GM04503 (cell line): ENCODE measurements around the gene PITPNM3.
"Not testable (repeated sequence)": the region's sequence is repeated elsewhere in the genome, so short reads cannot be mapped to it uniquely, and the experiment has no call there.

Experiments
- DNase-seq: peaks from one replicate; pipeline ENCODE4 v3.0.0-alpha.2; 2012; ENCODE audit warnings: low read depth

Gene PITPNM3

DNA sequence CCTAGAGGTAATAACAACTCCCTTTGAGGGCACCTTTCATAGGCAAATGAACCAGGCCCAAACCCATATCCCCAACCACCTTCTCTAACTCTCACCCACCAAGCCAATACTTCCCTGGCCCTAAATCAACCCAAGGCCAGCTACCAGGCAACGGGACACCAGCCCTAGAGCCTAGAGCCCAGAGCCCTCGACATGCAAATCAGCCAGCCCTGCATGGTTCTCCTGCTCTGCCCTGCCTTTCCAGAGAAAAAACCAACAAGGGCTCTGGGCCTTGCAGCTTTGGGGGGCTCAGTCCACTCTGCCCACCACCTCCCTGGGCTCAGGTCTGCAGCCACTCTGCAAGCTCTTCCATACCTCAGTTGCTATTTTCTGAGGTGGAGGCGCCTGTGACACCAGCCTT lies 55.0 kb downstream of the PITPNM3 start:
- no peak for DNase-seq

DNA sequence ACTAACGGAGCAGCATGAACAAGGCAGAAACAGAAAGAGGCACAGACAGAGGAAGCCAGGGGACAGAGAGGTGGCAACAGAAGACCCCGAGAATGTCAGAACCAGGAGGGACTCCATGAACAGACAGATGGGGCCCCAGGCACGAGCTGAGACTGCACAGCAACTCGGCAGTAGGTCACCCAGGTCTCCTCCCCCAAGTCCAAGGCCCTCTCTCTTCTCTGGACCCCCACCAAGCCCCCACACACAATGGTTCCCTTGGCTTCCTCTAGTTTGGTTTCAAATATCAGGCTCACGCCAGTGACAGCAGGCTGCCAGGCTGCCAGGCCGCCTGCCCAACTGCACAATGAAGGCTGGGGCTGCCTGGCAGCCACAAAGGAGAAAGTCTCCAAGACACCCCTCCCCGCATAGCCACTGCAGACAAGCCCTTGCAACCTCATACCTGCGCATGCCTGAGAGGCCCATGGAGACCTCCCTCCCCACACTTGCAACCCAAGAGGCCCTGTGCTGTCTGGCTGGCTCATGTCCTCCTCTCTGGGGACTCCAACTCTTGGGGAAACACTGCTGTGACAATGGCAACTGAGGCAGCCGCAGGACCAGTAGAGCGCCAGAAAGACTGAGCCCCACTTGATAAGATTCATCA lies 57.3 kb downstream of the PITPNM3 start:
- DNase-seq, result no peak

DNA sequence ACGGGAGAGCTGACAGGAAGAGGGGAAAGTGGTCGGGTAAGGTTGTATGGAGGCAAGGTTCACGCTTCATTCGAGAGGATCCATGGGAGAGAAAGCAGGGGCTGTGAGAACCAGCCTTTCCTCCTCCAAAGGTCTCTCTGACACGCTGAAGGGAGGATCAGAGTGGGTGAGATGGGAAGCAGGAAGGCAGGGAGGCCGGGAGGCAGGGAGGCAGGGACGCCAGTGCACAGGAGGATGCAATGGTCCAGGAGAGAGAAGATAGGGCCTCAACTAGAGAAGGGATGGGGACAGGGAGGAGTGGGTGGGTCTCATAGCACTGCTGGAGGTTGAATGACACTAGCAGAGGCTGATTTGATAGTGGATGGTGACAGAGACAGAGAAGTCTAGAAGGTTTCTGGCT lies 58.0 kb downstream of the PITPNM3 start:
- no peak for DNase-seq

DNA sequence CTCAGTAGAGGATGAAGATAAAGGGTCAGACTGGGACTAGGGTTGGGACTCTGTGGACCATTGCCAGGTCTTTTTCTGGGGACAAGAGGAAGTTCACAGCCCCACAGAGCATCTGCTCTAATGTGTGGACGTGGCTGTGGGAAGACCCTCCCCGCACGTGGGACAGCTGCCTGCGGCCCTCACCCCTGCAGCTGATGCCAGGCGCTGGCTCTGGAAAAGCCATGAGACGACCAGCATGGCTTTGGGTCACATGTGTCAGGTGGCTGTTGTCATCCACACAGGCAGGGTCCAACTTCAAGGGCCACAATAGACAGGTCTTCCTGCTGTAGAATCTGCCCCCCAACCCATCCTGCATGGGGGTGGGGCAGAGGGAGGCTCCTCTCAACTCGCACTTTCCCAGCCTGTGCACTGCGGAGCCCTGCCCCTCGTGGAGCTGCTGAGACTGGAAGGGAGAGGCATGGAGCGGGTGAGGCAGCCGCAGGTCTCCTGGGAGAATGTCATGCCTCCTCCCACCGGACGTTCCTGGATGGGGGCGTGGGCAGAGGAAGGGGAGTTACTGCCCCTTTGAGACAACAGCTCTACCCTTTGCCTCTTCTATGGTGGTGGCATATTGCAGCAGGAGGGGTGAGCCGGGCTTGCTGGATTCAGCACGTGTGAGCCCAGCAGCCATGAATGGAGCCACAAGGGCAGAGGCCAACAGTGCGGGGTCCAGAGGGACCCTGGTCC lies 58.7 kb downstream of the PITPNM3 start:
- no peak for DNase-seq

DNA sequence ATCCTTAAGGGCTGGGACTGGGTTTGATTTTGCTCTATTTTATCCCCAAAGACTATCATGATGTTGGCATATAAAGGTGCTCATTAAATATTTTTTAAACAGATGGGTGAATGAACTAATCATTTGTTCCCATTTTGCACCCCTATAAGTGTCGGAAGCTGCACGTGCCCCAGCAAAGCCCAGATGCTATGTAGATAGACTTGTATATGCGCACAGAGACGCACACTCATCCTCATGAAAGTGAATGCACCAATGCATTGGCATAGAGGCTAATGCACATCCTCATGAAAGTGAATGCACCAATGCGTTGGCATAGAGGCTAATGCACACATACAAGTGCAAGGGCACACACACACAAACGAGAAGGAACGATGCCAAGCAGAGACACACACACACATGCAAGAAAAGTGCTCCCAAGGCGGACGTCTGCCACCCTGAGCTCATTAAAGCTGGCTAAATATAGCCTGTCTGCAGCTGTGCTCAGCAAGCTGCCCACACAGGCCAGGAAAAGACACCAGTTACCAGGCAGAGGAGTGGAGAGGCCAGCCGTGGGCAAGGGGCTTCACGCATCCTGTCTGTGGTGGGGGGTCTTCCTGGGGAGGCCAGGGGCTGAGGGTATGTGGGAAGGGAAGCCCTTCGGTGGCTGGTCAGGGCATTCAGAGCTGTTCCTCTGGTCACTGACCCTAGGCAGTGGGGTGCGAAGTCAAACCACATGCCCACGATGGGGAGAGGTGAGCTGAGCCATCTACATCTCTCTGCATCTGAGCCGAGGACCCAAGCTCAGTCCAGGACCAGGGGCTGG lies 59.5 kb downstream of the PITPNM3 start:
- no peak for DNase-seq

DNA sequence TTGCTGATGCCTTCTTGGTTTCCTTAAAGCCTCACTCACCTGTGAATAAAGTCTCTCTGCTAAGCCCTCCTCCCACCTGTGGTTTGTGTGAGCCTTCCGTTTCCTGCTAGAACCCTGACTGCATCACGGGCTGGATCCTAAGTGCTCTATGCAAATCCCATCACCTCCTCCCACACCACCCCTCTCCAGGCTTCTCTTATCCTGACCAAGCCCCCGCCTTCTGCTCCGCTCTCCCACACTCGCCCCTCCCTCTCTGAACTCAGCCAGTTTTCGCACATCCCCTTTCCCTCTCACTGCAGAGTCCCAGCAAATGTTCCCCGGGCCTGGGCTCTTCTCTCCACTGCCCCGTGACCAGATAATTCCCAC lies 60.3 kb downstream of the PITPNM3 start:
- DNase-seq, result no peak

DNA sequence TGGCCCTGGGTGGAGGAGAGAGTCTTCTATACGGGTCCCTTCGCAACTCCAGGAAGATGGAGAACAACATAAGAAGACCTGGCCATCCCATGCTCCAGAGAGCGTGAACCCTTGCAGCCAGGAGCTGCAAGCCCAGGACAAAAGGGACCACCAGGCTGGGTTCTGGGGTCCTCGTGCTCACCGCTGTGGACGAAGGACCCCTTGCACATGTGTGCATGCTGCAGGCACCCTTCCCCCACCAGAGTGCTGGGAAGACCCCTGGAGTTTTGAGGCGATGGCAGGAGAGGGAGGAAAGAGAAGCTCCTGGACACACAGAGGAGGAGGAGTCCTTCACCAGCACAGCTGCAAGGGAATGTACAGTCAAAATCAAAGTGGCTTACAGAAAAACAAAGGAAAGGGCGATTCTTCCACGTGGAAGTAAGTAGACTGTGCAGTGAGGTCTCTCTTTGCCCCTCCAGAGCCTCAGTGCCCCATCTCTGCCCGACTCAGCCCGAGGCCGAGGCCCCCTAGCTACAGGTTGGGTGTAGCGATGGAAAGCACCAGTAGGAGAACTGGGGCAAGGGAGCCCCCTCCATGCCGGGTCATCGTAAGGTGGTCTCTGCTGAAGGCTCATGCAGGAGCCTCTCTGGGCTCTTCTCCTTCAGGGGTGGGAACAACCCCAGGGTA lies 60.8 kb downstream of the PITPNM3 start:
- no peak for DNase-seq

DNA sequence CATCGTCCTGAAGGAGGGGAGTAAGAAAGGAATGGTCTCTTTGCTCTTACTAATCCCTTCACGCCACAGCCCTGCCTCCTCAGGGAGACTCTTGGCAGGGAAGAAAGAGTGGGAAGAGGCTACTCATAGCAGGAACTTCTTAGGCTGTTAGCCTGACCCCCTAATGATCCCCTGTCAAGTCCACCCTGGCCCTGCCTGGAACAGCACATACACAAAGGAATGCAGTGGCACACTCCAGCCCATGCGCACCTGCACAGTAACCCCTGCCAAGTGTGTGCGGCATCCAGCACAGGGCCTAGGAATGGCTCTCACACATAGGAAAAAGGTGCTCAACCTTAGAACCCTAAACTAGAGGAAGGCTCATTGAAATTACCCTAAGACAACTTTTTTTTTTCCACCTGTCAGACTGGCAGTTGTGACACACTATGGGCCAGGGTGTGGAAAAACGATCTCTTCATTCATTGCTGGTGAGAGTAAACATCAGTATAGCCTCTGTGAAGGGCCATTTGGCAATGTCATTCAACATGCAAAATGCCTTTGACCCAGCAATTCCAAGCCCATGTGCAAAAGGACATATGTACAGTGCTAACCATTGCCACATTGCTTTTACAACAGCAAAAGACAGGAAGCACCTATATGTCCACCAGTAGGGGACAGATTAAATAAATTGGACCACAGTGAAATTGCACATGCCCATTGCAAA lies 62.0 kb downstream of the PITPNM3 start:
- DNase-seq, result no peak

DNA sequence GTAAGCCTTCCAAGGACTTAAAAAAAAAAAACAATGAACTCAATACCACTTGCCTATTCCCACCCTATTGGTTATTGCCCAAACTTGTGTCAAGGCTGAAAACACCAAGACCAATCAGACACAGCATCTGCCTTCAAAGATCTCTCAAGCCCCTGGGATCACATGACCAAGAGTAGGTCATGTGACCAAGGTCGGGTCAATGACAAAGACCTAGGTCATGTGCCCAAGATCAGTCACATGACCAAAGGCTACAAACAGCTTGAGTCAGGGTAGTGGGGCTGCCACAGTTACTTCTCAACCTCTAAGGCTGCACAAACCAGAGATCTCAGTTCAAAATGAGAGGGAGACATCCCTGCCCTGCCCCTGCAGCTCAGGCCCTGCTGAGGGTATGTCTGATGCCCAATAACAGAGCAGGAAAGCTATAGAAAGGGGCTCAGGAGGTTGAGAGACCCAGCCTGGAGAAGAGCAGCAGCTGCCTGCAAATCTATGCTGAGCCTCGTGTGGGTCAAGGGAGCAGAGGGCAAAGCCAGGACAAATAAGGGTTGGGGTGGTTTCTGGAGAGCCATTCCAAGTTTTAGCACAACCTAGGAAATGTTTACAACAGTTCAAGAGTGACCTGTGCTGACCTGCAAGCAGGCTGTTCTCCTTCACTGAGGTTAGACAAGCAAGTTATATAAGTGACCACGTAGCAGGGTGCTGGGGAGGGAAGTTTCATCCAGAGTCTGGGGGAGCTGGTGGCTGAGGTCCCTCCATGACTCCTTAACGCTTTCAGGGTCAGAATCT lies 63.3 kb downstream of the PITPNM3 start:
- no peak for DNase-seq

DNA sequence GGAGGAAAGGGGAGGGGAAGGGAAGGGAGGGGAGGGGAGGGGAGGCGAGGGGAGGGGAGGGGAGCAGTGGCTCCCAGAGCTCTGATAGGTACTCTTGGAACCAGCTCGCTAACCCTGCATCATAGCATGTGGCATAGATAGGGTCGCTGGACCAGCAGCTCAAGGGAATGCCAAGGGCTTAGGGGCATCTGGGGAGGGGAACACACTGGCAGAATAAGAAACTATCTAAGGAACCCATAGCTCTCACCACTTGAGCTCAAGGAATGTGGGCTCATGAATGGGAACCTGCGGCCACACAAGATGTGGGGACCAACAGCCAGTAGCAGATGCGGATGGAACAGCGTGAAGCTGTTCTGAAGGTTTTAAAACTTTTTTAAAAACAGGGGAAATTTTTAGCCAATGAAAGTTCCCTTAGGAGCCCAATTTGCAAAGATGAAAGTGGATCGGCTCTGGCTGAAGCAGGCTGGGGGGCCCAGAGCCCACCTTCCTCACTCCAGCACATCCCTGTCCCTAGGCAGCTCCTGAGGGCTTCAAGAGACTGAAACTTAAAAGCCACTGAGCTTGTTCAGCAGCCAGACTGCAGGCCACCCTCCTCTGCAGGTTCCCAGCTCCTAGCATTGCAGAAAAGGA lies 65.2 kb downstream of the PITPNM3 start:
- DNase-seq, result no peak

DNA sequence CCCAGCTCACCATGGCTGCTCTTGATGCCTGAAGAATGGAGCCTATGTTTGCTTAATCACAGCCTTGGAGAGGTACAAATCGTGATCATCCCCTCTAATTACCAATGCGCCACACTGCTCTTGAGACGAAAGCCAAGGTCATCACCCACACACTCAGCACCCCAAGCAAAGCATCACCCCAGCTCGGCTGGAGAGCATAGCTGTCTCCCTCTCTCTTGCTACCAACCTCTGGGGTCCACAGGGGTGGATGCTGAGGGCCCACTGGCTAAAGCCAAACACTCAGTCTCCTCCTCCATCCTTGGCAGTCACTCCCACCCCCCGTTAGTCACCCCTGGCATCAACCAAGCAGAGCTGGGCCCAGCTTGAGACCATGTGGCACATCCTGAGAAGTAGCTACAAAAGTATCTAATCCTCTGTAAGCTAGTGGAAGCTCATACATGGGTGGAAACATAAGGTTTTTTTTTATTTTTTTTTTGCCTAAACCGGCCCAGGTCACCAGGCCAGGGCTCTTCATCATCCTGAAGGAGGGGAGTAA lies 67.3 kb downstream of the PITPNM3 start:
- DNase-seq, result no peak

DNA sequence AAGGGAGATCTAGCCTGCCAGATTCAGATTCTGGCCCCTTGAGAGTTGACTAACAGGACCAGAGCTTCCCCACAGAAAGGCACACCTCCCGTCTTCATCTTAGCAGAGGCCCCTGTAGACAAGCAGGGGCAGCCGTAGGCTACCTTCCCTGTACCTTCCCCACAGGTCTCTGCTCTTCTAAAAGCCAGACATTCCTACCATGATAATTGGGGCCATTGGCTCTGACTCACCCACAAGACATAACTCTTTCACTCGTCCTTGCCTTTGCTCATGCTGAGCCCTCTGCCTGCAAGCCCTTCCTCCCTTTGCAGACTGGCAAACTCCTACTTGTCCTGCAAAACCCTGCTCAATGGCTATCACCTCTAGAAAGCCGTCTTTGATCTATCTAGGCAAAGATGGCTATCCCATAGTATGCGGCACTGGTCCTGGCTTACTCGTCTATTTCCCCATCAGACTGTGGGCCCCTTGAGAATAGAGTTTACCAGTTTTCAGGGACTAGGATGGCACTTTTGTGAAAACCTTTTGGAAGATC lies 68.3 kb downstream of the PITPNM3 start:
- no peak for DNase-seq

DNA sequence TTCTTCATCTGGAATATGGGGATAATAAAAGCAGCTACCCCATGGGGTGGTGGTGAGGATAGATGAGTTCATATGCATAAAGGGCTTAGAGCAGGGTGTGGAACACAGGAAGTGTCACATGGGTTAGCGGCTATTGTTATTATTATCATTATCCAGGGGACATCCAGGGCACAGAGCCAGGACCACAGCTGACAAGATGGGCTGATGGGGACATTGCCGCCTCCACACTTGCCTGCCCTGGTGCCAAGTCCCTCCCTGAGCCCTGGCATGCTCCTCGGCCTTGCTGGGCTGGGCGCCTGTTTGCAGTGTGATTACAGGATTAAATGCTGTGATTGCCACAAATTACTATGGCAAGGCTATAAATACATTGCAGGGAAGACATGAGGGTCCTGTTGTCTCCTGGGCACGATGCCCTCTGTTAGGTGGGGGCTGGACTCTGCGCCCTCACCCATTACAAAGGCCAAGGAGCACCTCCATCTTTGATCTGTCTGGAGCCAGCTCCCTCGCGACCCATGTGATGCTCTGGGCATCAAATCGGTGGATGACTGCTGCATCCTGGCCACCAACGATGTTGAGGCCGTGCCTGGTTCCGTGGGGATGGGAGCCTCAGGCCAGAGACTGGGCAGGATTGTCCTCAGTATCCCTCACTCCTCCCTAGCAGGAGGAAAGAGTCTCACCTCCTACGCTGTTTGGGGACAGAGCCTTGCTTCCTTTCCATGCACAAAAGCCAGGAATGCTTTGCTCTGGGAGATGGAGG lies 68.9 kb downstream of the PITPNM3 start:
- no peak for DNase-seq

DNA sequence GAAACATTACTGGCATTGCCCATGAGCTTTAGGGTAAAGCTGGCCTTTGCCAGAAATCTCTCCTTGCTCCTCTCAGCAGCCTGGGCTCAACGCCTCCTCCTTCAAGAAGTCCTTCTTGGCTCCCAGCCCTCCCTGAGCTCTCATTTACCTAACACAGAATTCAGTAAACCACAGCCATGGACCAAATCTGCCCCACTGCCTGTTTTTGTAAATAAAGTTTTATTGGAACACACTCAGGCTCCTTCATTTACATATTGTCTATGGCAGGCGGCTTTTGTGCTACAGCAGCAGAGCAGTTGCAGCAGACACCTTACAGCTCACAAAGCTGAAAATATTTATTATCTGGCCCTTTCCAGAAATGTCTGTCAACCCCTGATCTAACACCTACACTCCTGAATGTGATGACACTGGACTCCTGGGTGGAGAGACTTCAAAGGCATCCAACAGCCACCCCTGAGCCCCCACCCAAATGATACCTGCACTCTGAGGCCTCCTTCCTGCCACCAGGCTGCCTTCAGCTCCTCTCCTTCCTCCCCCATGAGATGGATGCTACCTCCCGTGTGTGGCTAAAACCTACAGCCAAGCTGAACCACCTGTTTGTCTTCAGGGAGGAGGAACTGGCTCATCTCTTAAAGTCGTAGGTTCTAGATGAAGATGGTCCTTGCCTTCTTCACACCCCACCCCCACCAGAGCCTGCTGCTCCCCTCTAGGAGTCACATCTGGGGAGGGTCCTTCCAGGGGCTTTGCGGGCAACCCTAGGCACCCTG lies 70.5 kb downstream of the PITPNM3 start:
- no peak for DNase-seq

DNA sequence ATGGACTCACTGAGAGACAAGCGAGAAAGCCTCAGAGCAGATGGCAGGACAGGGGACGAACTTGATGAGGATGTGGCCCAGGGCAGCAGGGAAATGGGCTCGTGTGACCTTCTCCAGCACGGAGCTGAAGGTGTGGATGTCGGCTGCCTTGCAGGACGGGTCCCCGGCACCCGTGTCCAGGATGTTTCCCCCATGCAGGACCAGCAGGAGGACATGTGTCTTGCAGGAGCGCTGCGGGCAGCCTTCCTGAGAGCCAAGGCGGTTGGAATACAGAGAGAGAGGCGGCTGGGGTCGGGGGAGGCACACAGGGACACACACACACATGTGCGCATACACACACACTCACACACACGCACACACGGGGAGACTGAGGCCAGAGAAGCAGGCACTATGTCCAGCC lies 72.8 kb downstream of the PITPNM3 start:
- no peak for DNase-seq

DNA sequence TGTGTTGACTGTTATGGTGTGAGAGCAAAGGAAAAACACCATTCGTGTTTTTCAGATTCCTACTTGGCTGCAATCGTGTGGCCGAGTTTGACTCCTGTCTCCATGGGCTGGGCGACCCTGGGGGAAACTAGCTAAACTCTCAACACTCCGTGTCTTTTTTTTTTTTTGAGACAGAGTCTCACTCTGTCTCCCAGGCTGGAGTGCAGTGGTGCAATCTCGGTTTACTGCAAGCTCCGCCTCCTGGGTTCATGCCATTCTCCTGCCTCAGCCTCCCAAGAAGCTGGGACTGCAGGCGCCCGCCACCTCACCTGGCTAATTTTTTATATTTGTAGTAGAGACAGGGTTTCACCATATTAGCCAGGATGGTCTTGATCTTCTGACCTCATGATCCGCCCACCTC lies 73.6 kb downstream of the PITPNM3 start:
- not testable (repeated sequence) for DNase-seq

DNA sequence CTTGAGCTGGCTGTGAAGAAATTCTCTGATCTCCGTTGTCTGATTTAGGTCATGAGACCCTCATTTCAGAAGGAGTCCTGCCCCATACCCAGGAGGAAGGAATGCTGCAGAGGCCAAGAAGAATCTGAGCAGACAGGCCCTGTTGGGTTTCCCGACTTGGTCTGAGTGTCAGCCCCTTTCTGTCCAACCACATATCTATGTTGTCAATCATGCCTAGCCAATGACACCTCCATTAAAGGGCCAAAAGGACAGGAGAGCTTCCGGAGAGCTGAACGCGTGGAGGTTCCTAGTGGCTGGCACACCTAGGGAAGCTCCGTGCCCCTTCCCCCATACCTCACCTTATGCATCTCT lies 74.3 kb downstream of the PITPNM3 start:
- DNase-seq, result no peak

DNA sequence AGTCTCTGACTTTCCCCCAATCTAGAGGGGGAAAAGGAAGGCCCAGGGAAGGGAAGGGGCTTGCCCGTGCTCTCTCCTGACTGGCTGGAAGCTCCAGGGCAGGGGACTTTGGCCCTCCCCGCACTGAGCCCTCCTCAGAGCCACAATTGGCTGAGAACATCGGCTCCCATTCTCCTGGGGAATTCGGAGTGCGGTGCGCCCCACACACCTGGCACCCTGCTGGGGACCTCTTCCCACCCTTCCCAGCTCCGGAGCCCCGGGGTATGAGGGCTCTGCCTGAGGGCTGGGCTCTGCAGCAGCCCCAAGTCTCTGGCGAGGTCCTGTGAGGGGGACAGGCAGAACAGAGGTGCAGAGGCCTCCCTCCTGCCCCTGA lies 76.1 kb downstream of the PITPNM3 start:
- no peak for DNase-seq
